Measurements from ENCODE around the gene ISG20L2.
A peak's percentile ranks its signal among the peaks of the same experiment; 100 is the strongest.

The ISG20L2 gene

DNA sequence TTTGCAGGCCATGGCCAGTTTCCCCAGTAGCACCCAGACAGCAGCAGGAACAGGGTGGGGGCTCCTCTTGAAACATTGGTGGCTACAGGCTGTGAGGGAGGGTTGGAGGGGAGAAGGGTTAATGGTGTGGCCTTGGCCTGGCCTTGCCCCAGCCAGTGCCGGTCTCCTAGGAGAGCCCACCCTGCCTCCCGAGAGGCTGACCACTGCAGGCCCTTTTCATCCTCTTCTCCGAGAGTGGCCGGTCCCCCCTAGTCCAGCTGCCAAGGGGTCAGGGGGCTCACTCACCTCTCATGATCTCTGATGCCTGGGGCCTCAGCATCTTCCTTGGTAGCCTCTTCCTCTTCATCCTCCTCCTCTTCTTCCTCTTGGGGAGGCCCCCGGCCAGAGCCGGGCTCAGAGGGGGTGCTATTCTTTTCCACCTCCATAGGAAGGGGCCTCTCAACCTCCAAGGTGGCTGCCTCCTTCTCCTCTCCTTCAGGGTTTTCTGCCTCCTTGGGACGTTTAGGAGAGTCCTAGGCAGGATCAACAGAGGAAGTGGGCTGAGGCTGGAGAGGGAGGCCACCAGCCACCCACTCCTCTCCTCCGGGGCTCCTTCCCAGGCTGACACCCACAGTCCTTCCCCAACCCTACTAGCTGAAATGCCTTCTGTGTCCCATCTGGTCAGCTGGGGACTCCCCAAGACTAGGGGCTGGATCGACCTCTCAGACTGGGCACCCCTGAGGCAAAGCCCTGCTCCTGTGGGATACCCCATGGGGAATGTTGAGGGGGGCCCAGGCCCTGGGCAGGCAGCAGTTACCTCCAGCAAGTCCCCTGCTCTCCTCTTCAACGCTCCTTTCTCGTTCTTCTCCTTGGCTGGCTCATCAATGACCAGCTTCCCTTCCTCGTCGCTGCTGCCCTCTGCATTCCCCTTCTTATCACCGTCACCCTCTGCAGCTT lies 15.1 kb upstream of the ISG20L2 start:
- Histone ChIP-seq H3K9me3 (ENCODE audit: insufficient read depth, low read length) (no peaks in the 10 kb centered on the region), H3K4me3 (ENCODE audit: insufficient read length, low read depth) (no peak overlapping the region), H3K36me3 (ENCODE audit: insufficient read depth, insufficient read length, low read length) (peaks cover 58% of the 10 kb centered on the region), H3K4me1 (ENCODE audit: insufficient read depth, insufficient read length) (peaks cover 28% of the 10 kb centered on the region), H3K9ac (ENCODE audit: insufficient read length, low read depth) (no peak overlapping the region), H3K27me3 (ENCODE audit: insufficient read depth, insufficient read length) (no peaks in the 10 kb centered on the region)
- DNase-seq (ENCODE audit: low read depth, low spot score) = no peak
- no peak for TF ChIP-seq SUZ12 (IDR thresholded peaks at IDR 0.05; ENCODE audit: extremely low read depth, insufficient read depth, insufficient read length)
- TF ChIP-seq YY1 (IDR thresholded peaks at IDR 0.05; ENCODE audit: insufficient read depth, insufficient read length) = no peak
- no peak for TF ChIP-seq ZNF274 (IDR thresholded peaks at IDR 0.05; ENCODE audit: low read depth, low read length)

DNA sequence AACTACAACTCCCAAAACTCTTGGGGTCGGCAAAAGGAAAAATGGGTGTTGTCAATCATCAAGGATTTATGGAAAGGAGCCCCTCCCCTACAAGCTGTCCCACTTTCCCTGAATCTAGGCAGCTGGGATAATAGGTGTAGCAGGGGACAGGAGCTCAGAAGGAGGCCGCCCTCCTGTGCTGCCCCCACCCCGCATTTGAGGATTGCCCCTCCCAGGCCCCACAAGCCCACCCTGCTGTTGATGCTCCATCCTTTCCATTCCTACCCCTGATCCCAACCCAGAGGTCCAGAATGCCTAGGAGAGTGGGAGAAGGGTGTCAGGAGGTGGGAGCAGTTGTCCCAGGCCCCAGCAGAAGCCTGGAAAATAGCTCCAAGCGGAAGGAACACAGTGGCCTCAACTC lies 14.2 kb upstream of the ISG20L2 start:
- DNase-seq (ENCODE audit: low read depth, low spot score) = no peak
- peaks cover 19% of the 10 kb centered on the region for H3K4me1 ChIP-seq (ENCODE audit: insufficient read depth, insufficient read length)

DNA sequence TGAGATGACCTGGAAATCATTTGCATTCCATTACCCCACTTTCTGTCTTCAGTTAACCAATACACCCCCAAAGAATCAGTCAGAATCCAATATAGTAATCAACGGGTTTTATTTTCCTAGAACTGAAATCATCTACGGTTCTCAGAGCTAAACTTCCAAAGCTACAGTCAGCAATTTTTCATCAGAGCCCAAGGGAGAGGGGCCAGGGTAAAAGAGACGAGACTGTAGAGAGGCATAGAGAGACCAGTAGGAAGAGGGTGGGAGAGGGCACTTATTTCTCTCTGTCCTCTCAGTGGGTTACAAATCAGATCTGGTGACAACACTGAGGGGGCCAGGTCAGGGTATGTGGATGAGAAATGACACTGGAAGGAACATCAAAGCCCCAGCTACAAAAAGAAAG lies 13.5 kb upstream of the ISG20L2 start:
- H3K27me3 ChIP-seq (ENCODE audit: insufficient read depth, insufficient read length) = no peaks in the 10 kb centered on the region
- H3K36me3 ChIP-seq (ENCODE audit: insufficient read depth, insufficient read length, low read length) = peaks cover 68% of the 10 kb centered on the region
- TF ChIP-seq YY1 (IDR thresholded peaks at IDR 0.05; ENCODE audit: insufficient read depth, insufficient read length) (no peak), ZNF274 (IDR thresholded peaks at IDR 0.05; ENCODE audit: low read depth, low read length) (no peak), SUZ12 (IDR thresholded peaks at IDR 0.05; ENCODE audit: extremely low read depth, insufficient read depth, insufficient read length) (no peak)
- no peak overlapping the region for H3K4me3 ChIP-seq (ENCODE audit: insufficient read length, low read depth)
- peaks cover 16% of the 10 kb centered on the region for H3K4me1 ChIP-seq (ENCODE audit: insufficient read depth, insufficient read length)
- DNase-seq (ENCODE audit: low read depth, low spot score) = no peak
- H3K9me3 ChIP-seq (ENCODE audit: insufficient read depth, low read length) = no peaks in the 10 kb centered on the region
- no peak overlapping the region for H3K9ac ChIP-seq (ENCODE audit: insufficient read length, low read depth)

More for the DNA sequence above, 14.2 kb upstream of the ISG20L2 start:
- no peak overlapping the region for H3K4me3 ChIP-seq (ENCODE audit: insufficient read length, low read depth)
- no peaks in the 10 kb centered on the region for H3K9me3 ChIP-seq (ENCODE audit: insufficient read depth, low read length)
- peaks cover 60% of the 10 kb centered on the region for H3K36me3 ChIP-seq (ENCODE audit: insufficient read depth, insufficient read length, low read length)
- H3K9ac ChIP-seq (ENCODE audit: insufficient read length, low read depth) = no peak overlapping the region
- TF ChIP-seq ZNF274 (IDR thresholded peaks at IDR 0.05; ENCODE audit: low read depth, low read length) = no peak
- no peak for TF ChIP-seq SUZ12 (IDR thresholded peaks at IDR 0.05; ENCODE audit: extremely low read depth, insufficient read depth, insufficient read length)
- no peak for TF ChIP-seq YY1 (IDR thresholded peaks at IDR 0.05; ENCODE audit: insufficient read depth, insufficient read length)
- no peaks in the 10 kb centered on the region for H3K27me3 ChIP-seq (ENCODE audit: insufficient read depth, insufficient read length)

DNA sequence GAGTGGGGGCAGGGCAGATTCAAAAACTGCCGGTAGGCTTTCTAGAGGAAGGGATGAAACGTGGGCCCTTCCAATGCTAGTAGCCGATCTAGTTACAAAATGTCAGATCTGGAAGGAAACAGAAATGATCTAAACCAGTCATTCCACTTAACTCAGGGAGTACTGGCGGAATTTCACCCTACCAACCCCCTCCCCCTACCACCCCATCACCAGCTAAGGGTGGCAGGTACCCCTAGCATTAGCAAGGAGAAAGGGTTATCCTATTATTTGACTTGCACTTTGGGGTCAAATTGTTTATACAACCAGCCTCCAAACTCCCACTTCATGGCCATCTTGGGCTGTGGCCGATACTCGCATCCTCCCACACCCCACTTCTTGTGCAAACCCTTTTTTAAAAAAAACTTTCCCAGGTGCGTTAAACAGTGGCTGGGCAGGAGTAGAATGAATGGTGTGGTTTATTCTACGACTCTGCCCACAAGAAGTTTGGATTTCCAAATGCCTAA lies 13.0 kb upstream of the ISG20L2 start:
- DNase-seq (ENCODE audit: low read depth, low spot score) = no peak
- Histone ChIP-seq H3K36me3 (ENCODE audit: insufficient read depth, insufficient read length, low read length) (peaks cover 73% of the 10 kb centered on the region), H3K4me1 (ENCODE audit: insufficient read depth, insufficient read length) (peaks cover 16% of the 10 kb centered on the region), H3K27me3 (ENCODE audit: insufficient read depth, insufficient read length) (no peaks in the 10 kb centered on the region), H3K9ac (ENCODE audit: insufficient read length, low read depth) (peak overlapping the region; percentile 13), H3K4me3 (ENCODE audit: insufficient read length, low read depth) (peak overlapping the region; percentile 2), H3K9me3 (ENCODE audit: insufficient read depth, low read length) (no peaks in the 10 kb centered on the region)
- TF ChIP-seq YY1 (IDR thresholded peaks at IDR 0.05; ENCODE audit: insufficient read depth, insufficient read length) (no peak), SUZ12 (IDR thresholded peaks at IDR 0.05; ENCODE audit: extremely low read depth, insufficient read depth, insufficient read length) (no peak), ZNF274 (IDR thresholded peaks at IDR 0.05; ENCODE audit: low read depth, low read length) (no peak)

DNA sequence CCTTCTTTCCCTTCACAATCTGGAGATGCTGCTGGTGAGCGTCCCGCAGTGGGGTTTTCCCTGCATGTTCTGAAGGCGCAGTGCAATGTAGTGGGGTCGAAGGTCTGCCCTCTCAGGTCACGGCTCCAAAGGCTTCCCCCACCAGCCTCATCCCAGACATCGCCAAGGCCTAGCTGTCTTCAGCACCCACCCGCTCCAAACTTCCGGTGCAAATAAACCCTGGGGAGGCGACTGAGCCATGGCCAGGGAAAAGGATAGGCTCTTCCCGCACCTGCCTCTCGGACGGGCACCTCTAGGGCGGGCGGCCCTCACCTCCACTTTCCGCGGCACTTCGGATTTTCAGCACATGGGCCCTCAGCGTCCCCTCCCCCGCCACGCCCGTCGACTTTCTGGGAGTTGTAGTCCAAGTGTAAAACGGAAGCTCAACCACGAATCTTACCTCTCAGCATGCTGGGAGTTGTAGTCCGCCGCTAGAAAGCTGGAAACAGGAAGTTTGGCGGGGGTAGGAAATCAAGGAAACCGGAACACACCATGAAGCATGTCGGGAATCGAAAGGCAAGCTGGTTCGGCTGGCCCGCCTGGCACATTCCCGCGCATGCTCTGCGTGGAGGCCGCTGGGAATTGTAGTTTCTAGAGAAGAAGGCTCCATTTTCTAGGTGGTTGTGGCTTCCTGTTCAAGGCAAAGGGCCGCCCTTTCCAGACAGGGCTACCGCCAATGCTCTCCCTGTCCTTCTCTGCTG lies 12.3 kb upstream of the ISG20L2 start, which contains the start of gene MRPL24:
TSS of gene MRPL24 (minus strand) at position 348 of the 740 bp plus-strand sequence. CDS start 2,384 bp downstream, outside the sequence.
- Histone ChIP-seq H3K4me3 (ENCODE audit: insufficient read length, low read depth) (peak within 1 kb of the TSS; percentile 97), H3K9me3 (ENCODE audit: insufficient read depth, low read length) (no peaks in the 10 kb centered on the region), H3K27me3 (ENCODE audit: insufficient read depth, insufficient read length) (no peaks in the 10 kb centered on the region), H3K9ac (ENCODE audit: insufficient read length, low read depth) (peak within 1 kb of the TSS; percentile 99), H3K36me3 (ENCODE audit: insufficient read depth, insufficient read length, low read length) (peaks cover 76% of the 10 kb centered on the region), H3K4me1 (ENCODE audit: insufficient read depth, insufficient read length) (peaks cover 11% of the 10 kb centered on the region)
- TF ChIP-seq YY1 (IDR thresholded peaks at IDR 0.05; ENCODE audit: insufficient read depth, insufficient read length) (peak; percentile 74), SUZ12 (IDR thresholded peaks at IDR 0.05; ENCODE audit: extremely low read depth, insufficient read depth, insufficient read length) (no peak)
- DNase-seq (ENCODE audit: low read depth, low spot score) = peak; percentile 100

DNA sequence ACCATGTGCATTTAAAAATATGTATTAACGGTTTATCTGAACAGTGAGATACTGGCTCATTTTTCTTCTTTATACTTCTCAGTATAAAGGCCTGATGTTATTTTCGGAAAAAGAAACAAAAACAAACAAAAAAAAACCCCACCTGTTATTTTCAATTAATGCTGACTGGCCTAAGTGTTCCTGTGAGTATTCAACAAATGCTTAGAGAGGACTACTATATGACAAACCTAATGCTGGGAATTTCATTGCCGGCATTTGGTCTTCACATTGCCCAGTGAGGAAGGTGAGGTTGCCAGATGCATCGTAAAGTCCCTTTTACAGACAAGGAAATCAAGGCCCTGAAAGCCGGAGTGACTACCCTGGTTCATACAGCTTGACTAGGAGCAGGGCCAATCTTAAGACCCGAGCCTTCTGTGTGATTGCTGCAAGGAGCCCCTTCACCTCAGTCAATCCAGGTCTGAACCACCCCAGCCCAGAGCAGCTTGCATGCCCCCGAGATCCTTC lies 11.7 kb upstream of the ISG20L2 start:
- peak overlapping the region; percentile 99 for H3K9ac ChIP-seq (ENCODE audit: insufficient read length, low read depth)
- TF ChIP-seq YY1 (IDR thresholded peaks at IDR 0.05; ENCODE audit: insufficient read depth, insufficient read length) (no peak), SUZ12 (IDR thresholded peaks at IDR 0.05; ENCODE audit: extremely low read depth, insufficient read depth, insufficient read length) (no peak), ZNF274 (IDR thresholded peaks at IDR 0.05; ENCODE audit: low read depth, low read length) (no peak)
- no peaks in the 10 kb centered on the region for H3K27me3 ChIP-seq (ENCODE audit: insufficient read depth, insufficient read length)
- H3K4me1 ChIP-seq (ENCODE audit: insufficient read depth, insufficient read length) = peaks cover 5% of the 10 kb centered on the region
- H3K36me3 ChIP-seq (ENCODE audit: insufficient read depth, insufficient read length, low read length) = peaks cover 75% of the 10 kb centered on the region
- DNase-seq (ENCODE audit: low read depth, low spot score) = no peak
- H3K4me3 ChIP-seq (ENCODE audit: insufficient read length, low read depth) = peak overlapping the region; percentile 97
- H3K9me3 ChIP-seq (ENCODE audit: insufficient read depth, low read length) = no peaks in the 10 kb centered on the region
